ENCODE data around the gene CHD8. TPM values are rescaled to one million over a fixed set of nuclear protein-coding genes. Genes with fewer than 3 reads are reported as not detected.

The CHD8 gene
- total and polyA plus RNA-seq, 2 of the 13 experiments (the other 11 are each of a cell fraction or from before 2014, with no cell fraction given) = 35.1 to 79.6 TPM

- TF ChIP-seq ZFP62 (CRISPR knock-in tag; IDR thresholded peaks at IDR 0.05) (no peak), ZNF326 (CRISPR knock-in tag; IDR thresholded peaks at IDR 0.05; ENCODE audit: borderline replicate concordance) (no peak), TEAD2 (CRISPR knock-in tag; IDR thresholded peaks at IDR 0.05) (no peak), ATRX (CRISPR knock-in tag; IDR thresholded peaks at IDR 0.05; ENCODE audit: borderline replicate concordance) (no peak), TSC22D2 (CRISPR knock-in tag; IDR thresholded peaks at IDR 0.05; ENCODE audit: borderline replicate concordance) (no peak), SKIL (CRISPR knock-in tag; IDR thresholded peaks at IDR 0.05; ENCODE audit: borderline replicate concordance) (no peak), EEA1 (CRISPR knock-in tag; IDR thresholded peaks at IDR 0.05; ENCODE audit: borderline replicate concordance) (peak; percentile 41; the same call in 1 of the 2 replicates), THYN1 (CRISPR knock-in tag; IDR thresholded peaks at IDR 0.05; ENCODE audit: borderline replicate concordance, low read depth) (no peak)
These were observed 72.8 kb downstream of the CHD8 start (continued) for GRCh38 chr14:21382886-21383847.

DNA sequence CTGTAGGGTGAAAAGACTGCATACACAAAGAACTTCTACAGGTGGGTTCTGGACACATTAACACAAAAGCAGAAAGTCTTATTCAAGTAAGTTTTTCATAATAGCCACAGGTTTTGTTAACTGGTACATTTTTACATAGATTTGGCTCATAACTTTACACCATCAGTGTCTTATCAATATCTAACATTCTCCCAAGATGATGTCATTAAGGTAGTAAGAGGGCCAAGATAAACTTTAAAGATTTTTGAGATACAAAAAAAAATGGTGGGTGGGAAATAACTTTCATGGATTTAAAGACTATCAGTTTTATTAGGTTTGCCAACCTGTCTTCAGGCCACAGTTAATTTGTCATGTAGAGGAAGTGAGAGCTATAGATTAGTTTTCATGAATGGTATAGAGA, 73.8 kb downstream of the CHD8 start:
- ChIA-PET CTCF (ENCODE audit: low intra/inter-chr PET ratio, low total read pairs) (no interaction called here), POLR2A (interaction anchor here (1.1 to 1.3 kb wide), 2 partner anchors 73 to 95 kb away, joined by 3 to 5 read pairs; partner anchors contain the start of genes RAB2B and TOX4)
- Histone ChIP-seq H3K9me3 (ENCODE audit: low read length) (no peaks in the 10 kb centered on the region), H3K4me3 (replicated peaks in 1 of 3; ENCODE audit: insufficient read depth in 1 of 3, low read depth in 2 of 3, low read length in 3 of 3) (peak overlapping the region; percentile 74 to 97 (median 90); a peak in 5 of 6 replicates), H4K20me1 (ENCODE audit: insufficient read depth, low read length) (peaks cover 8% of the 10 kb centered on the region; the same call in 1 of the 2 replicates), H3K27me3 (ENCODE audit: control insufficient read depth in 1 of 2, insufficient read depth in 2 of 2, low read length in 2 of 2) (no peaks in the 10 kb centered on the region; a peak in 1 of 5 replicates), H3K27ac (ENCODE audit: extremely low read length, insufficient read depth, low read length) (no peak overlapping the region), H3K9ac (ENCODE audit: insufficient read depth, low read depth, low read length) (peak overlapping the region; percentile 92), H3K79me2 (ENCODE audit: insufficient read depth, low read length) (peaks cover 67% of the 10 kb centered on the region), H3K36me3 (replicated peaks in 1 of 2; ENCODE audit: control insufficient read depth in 1 of 2, insufficient read depth in 2 of 2, low read length in 2 of 2) (peaks cover 9 to 37% of the 10 kb centered on the region in 2 experiments), H3K4me1 (ENCODE audit: insufficient read depth, low read length) (peaks cover 44% of the 10 kb centered on the region), H2AFZ (ENCODE audit: low read length) (no peak overlapping the region), H3K4me2 (ENCODE audit: low read depth, low read length) (peak overlapping the region; percentile 78)
- TF ChIP-seq TAF1 (CRISPR knock-in tag; IDR thresholded peaks at IDR 0.05) = no peak
- peak; percentile 23; the same call in 1 of the 2 replicates for TF ChIP-seq HOXA5 (CRISPR knock-in tag; IDR thresholded peaks at IDR 0.05)
- TF ChIP-seq ATF7 (IDR thresholded peaks at IDR 0.05) = peak; percentile 79
- TF ChIP-seq ATF7 (CRISPR knock-in tag; IDR thresholded peaks at IDR 0.05) = no peak
- TF ChIP-seq ZNF775 (CRISPR knock-in tag; IDR thresholded peaks at IDR 0.05; ENCODE audit: borderline replicate concordance) = no peak
- 0 out of 2 replicates have a peak, but pooled peaks have one; percentile 11 for TF ChIP-seq ATF1 (CRISPR knock-in tag; IDR thresholded peaks at IDR 0.05)
- TF ChIP-seq CBX2 (IDR thresholded peaks at IDR 0.05; ENCODE audit: low read depth, low read length) = no peak
- TF ChIP-seq CBX2 (CRISPR knock-in tag; IDR thresholded peaks at IDR 0.05; ENCODE audit: low read depth) = no peak
- no peak for TF ChIP-seq SALL1 (CRISPR knock-in tag; IDR thresholded peaks at IDR 0.05)
- intact Hi-C loops (cut with micrococcal nuclease; ENCODE audit: unreplicated experiment) = loop anchor here (10.0 kb wide), 1 partner anchor 173 kb away; no protein-coding TSS in a partner anchor
- BruUV-seq (replicated peaks) = no TSS peak
- in situ Hi-C loops (cut with HindIII; ENCODE audit: extremely low pct_ligation_motif_present, low pct_unique_long_range_greater_than_20kb) = no loop called here
- FAIRE-seq = no peak
- DNase-seq (ENCODE audit: low spot score) = no peak
- no peak for ATAC-seq
